ENCODE results near the gene CEP131.

CEP131 gene

DNA sequence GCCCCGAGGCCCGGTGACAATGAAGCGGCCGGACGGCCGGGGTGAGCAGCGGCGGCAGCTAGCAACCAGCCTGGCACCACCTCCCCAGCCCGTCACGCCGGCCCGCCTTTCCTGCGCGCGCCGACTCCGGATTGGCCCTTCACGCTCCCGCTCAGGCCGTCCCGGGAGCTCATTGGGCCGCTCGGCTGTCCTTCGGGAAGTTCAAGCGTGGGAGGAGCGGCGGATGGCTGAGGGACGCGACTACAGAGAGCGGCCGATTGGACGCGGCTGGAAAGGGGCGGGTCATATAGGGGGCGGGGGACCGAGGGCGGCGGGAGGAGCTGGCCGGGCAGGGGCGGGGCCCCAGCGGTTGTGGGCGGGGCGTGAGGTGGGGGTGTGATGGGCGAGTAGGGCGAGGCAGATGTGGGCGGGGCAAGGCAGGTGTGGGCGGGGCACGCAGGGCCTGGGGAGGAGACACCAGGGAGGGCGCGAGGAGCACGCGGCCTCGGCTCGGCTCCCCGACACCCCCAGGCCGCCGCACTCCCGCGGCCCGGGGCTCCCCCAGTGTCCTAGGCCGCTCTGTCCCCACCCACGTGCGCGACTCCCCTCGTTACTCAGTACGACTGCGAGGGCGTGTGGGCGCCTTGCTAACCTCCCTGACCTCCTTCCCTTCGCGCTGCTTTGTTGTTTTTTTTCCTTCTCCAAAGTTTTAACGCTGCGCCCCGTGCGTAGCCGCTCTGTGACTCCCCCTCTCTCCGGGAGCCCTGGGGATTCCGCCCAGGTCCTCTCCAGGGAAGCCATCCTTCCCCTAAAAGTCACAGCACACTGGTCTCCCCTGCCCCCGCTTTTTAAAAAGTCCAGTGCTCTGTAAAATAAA is at the start of gene CEP131:
Gene CEP131 (minus strand): TSS at position 60 of the 856 bp plus-strand sequence. CDS start 2,909 bp downstream, outside the sequence.
- DNase-seq (ENCODE audit: low spot score): peak; percentile 100

DNA sequence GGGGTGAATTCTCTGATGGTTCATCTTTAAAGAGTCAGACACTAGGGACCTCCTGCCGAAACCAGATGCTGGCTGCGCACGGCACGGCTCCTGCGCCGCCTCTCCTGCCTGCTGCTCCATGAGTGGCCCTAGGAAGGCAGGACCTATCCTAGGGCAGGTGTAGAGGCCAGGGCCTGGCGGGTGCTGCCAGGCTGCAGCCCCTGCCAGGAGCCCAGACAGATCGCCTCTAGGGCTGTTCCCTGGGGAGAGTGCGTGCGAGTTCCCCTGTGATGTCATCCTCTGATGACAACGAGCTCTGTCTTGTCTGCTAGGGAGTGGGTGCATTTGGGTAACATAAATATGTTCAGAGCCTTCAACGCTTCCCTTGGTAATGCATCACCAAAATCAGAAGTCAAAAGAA is 48.5 kb upstream of the CEP131 start:
- no peak for DNase-seq (ENCODE audit: low spot score)

DNA sequence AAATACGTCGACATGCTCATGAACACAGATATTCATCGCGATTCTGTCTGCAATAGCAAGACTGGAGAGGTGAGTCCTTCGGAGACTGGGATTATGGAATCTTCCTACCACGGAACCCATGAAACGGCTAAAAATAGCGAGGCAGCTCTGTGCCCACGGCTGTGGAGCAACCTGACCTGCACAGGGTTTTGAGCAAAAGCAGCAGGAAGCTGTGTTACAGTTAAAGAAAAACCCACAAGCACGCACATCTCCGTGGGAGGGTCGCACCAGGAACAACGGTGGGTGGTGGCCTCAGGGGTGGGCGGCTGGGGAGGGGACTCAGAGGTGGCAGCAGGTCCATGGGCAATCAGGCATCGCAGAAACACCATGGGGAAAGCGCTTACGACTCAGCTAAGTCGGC is 47.5 kb upstream of the CEP131 start:
- no peak for DNase-seq (ENCODE audit: low spot score)

DNA sequence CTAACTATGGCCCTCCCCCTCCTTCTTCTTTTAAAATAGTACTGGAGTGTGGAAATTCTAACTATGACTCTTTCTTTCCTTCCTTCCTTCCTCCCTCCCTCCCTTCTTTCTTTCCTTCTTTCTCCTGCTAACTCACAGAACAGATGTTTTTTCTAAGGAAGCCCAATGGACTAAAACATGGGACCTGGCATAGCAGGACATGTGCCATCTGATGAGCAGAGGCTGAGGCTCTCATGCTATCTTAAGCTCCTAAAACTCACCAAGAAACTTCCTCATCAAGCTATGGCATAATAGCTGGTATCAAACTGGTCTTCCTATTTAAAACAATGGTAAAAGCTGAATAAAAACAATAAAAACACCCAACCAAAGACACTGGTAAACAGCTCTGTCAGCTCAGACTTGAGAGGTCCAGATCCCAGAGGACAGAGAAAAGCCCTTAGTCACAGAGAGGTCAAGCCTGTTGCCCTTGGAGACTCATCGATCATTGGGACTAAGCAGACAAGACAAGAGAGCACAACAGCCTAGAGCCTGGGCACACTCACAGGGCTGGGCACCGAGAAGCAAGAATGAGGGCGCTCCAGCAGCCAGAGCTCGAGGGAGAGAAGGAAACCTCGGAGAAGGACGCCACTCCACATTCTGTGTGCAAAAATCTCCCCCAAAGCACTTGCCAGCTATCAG is 44.8 kb upstream of the CEP131 start:
- no peak for DNase-seq (ENCODE audit: low spot score)

DNA sequence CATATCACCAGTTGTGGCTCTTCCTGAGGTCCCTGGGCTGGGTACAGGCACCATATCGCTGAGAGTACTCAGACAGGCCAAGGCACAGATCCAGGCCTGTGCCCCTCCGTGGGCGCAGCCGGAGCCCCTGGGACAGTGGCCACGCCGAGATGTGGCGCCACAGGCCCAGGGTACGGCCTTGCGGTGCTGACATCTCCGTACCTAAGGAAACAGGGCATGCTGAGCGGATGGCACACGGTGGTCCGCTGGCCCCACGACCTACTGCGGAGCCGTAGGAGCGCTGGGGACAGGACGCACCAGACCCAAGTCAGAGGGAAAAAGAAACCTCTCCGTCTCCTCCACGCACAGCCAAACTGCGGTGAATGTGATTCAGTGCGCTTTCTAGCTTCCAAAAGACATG is 42.8 kb upstream of the CEP131 start:
- DNase-seq (ENCODE audit: low spot score): no peak

DNA sequence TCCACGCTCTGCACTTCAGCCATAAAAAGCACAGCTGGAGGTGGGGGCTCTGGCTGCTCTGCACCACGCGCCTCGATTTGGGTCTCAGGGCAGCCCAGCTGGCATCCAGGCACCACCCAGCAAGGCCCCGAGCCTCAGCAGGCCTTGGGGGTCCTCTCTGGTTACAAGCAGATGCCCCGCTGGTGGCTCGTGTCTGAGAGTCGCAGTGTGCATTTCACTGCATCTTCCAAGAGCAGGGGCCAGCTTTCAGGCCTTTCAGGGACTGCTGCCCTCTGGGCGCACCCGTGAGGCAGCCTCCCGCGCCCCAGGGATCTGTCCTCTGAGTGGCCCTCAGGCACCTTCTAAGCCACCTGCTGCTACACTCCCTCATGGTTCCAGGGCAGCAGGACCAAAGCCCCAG is 41.9 kb upstream of the CEP131 start:
- DNase-seq (ENCODE audit: low spot score): no peak

DNA sequence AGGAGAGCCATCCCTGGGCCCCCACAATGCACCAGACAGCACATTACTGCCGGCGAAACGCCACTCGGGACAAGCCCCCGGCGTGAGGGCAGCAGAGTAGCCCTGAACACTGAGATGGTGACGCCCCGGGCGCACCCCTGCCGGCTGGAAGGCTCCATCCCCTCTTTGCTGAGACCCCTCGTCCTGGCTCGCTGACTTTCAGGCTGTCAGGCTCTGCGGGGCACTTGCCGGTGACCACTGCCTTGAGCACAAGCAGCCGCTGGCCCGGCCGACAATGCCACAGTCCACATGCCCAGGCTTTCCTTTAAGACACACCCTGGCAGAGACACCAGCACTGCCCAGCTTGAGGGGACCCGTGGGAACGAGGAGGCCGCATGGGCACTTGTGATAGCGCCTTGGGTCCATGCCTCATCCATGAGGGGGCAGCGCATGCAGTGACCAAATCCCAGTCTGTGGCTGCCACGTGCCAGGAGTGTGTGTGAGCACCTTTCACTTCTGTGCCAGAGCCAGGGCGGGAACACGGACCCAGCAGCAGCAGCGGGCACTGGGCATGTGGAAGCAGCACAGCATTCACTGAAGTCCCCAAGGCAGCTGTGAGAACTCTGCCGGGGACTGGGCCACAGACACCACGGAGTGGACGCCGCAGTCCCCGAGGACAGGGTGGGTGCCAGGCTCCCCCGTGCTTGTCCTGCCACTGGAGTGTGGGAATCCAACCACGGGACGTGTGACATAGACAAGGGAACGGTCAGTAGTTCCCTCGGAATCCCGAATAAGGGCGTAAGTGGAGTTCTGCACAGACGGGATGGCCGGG is 40.8 kb upstream of the CEP131 start:
- DNase-seq (ENCODE audit: low spot score): no peak

DNA sequence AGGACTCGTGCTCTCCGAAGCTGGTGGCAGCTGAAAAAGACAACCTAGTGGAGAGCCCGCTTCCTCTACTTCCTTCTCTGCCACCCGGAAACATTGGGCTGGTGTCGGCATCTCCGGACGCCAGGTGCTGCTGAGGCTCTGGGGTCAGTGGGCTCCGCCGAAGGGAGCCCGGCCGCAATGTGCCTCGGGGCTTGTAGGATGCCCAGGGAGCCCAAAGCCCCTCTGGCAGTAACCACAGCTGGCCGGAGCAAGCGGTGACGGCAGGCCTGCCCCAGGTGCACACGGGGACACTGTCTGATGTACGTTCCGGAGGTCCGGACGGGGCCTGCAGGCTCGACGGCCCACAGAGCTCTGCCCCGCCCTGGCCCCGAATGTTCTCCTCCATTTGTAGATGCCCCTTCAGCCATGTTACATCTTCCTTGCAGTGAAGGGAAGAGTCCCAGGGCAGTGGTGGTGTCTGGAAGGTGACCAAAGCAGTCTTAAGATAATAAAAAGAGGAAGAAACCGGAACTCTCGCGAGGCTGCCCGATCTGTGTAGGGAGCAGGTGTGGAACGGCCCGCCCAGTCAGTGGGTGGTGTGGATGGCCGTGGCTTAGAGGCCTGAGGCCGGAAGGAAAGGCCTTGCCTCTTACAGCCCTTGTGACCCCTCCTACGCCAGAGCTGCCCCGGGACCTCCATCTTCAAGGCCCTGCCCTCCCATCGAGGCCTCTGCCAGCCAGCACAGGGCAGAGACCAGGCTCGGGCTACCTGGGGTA is 39.0 kb upstream of the CEP131 start:
- no peak for DNase-seq (ENCODE audit: low spot score)

DNA sequence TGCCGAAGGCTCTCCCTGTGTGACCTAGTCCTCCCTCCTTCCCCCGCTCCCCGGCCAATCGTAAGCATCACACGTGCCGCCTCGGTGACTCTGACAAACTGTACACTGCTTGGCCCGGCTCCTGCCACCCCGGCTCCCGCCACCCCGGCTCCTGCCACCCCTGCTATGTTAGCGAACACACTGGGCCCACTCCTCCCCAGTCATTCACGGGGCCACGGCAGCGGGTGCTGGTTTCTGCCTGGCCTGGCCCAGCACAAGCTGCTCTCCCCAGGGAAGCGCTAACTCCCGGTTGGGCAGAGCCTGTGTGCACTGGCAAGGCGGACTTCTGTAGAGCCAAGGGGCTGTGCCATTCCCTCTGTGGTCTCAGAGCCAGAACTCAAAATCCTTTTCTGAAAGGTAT is 38.3 kb upstream of the CEP131 start:
- DNase-seq (ENCODE audit: low spot score): no peak

DNA sequence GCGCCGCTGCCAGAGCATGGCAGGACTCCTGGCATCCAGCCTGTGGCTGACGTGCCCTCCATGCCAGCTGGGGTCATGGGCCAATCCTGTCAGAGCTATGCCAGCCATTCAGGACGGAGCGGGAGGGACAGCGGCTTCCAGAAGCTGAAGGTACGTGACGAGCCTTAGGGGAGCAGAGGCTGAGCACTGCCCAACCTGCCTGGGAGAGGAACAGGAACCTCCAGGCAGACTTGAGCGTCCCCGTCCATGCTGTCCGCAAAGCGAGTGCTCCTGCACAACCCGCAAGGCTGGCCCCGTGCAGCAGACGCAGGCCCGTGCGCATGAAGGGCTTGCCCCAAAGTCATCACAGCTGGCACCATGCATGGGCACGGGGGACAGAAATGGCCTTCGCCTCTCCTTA is 37.9 kb upstream of the CEP131 start:
- no peak for DNase-seq (ENCODE audit: low spot score)

DNA sequence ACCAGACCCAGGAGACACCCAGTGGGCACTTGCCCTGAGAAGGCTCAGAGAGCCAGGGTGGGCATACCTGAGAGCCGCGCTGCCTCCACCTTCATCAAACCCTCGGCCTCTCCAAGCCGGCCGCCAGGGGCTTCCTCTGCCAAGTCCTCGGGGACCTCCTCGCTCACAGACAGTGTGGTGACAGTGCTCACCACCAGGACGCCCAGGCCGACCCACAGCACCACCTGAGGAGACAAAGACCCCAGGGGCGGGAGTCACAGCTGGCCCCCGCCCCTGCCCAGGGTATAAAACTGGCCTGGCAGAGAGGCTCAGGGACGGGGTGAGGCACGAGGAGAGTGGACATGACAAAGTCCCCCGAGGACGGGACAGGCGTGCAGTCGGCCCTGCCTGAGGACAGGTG is 37.4 kb upstream of the CEP131 start:
- DNase-seq (ENCODE audit: low spot score): no peak

DNA sequence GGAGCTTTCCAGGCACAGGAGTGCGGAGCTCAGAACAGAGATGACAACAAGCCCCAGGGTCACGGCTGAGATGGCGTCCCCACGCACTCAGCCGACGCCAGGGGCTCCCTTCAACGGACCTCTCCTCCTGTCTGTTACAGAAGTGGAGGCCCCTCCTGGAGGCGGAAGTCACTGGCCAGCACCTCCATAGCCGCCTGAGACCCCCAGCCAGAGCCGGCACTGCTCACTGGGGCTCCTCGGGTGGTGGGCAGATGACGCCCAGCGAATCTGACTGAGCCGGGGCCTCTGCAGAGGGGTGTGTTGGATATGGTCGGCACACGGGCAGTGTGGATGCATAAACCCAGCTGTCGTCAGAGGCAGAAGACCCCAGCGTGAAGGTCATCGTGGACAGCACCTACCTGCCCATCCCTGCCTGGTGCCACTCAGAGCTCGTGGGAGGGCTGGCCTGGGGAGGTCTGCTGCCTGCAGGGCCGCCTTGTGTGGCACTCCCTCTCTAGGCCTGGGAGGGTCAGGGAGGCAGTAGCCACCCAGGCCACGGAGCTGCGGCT is 36.4 kb upstream of the CEP131 start:
- DNase-seq (ENCODE audit: low spot score): no peak

DNA sequence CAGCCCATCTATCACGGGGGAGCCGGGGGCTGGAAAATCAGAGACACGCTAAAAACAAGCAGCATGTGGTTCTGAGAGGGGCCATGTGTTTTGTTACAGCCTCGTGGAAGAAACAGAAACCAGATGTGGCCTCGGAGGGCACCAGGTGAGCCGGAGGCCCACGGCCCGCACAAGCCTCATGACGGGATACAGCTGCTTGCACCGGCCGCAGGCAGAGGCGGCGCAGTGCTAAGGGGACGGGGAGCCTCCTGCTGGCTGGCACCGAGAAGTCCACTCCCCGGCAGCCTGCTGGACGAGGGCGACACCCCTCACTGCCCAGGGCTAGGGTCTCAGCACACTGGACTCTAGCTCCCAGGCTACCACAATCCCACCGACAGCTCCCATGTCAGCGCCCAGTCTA is 35.5 kb upstream of the CEP131 start:
- no peak for DNase-seq (ENCODE audit: low spot score)

DNA sequence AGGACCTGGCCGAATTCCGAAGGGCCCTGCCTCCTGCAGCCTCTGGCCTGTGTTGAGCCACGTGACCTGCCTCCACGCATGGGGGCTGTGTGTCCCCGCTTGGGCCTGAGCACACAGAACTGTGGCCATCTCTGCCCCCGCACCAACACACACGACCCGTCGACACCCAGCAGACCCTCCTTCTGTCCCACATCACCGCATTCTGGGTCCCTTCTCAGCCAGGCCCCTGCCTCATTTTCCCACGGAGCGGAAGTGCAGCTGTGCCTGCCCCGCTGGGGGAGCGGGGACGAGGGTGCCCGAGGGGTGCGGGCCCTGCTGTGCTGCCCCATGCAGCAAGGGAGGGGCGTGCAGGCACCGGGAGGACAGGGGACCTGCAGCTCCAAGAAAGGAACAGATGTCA is 34.8 kb upstream of the CEP131 start:
- no peak for DNase-seq (ENCODE audit: low spot score)

DNA sequence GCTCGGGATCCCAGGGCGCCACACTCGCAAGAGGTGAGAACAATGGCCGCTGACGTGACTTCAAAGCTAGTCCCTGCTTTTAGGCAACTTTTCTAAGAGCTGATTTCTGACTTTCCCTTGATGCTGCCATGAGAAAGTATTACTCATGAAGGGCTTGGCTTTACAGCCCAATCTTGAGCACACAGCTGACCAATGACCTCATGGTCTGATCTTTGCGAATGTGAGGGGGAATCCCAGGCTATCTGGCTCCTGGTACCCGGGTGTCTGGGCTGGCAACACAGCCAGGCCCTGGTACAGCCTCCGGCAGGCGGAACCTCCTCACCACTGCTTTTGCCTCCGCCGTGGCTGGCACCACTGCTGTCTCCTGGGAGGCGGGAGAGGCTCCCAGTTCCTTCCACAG is 33.9 kb upstream of the CEP131 start:
- DNase-seq (ENCODE audit: low spot score): no peak

DNA sequence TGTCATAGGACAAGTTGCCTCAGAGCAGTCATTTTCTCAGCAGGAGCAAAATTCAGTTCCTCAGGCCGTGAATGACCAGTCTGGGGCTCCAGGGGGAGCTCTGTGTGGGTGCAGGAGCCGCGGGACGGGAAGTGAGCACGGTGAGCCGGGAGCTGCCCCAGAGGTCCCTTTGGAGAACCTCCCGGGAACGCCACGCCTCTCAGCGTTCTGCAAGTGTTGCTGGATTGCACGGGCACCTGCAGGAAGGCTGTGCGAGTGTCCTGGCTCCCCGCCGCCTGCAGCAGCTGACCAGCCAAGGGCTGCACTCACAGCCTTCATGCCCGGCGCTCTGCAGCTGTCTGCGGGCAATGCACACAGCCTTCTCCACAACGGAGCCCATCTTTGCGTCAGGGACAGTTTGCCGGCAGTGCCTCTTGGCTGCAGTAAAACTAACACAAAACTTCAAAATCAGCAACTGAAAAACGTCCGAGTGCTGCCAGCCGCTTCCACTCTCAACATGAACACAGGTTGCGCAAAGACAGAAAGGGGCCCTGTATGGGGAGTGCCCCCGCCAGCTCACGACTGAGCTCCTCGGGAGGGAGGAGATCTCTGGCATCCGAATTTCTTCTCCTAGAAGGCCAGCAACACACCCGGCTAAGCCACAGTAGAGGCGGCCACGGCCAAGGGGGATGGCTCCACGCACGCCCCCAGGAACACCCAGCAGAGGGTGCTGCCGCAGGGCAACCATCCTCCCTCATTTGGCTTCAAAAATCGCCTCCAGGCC is 32.4 kb upstream of the CEP131 start:
- DNase-seq (ENCODE audit: low spot score): peak; percentile 77

DNA sequence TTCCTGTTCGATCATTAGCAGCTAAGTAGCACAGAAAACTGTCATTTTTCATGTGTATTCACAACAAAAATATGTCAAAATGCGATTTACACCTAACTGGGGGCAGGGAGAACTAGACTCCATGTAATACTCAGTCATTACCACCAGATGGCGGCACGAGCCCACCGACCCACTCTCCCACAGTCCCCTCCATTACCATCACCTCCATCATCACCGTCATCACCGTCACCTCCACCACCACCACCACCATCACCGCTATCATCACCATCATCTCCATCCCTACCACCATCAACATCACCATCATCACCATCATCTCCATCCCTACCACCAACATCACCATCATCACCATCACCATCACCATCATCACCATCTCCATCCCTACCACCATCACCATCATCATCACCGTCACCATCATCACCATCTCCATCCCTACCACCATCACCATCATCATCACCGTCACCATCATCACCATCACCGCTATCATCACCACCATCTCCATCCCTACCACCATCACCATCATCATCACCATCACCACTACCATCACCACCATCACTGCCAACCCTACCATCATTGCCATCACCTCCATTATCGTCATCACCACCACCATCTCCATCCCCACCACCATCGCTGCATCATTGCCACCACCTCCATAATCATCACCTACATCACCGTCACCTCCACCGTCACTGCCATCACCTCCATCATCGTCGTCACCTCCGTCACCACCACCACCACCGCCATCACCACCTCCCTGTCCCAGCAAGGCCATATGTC is 30.8 kb upstream of the CEP131 start:
- DNase-seq (ENCODE audit: low spot score): peak; percentile 77

DNA sequence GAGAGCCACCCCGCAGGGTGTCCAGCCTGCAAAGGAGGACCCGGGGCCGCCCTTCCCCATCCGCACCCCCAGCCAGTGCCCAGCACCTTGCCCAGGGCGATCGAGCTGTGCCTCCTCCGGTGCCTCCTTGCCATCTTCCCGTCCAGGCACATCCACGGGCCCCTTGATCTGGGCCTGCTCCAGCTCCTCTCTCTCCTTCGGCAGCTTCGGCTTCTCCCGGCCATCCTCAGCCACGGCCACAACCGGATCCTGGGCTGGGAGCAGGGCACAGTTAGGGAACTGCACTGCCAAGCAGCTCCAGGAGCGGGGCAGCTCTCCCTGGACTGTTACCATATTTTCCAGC is 30.2 kb upstream of the CEP131 start:
- DNase-seq (ENCODE audit: low spot score): no peak

DNA sequence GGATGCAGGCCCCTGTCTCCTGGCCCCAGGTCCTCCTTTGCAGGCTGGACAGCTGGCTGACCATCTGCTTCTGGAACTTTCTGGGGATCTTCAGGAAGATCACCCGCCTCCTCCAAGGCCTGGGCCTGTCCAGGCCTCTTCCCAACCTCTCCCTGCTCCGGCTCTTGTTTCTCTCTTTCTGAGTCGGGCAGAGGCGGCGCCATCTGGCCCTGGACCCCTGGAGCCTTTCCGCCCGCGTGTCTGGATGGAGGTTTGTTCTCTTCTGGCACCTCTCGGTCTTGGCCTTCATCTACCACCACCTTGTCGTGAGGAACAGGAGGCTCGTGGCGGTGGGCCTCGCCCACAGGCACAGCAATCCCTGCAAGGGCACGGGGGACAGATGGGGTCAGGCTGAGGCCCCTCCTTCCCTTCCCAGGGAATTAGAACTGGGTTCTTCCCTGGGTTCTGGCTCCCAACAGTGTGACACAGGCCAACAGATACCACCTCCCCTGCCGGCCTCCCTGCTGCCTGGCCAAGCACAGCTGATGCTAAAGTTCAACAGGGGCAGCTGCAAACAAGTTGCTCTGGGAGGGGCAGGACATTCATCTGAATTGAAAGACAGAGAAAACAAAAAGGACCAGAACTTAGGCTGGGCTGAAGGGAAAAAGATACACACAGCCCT is 29.7 kb upstream of the CEP131 start:
- DNase-seq (ENCODE audit: low spot score): no peak
